Mesenchymal stem cell (in vitro differentiated cells and primary cell): ENCODE data around the gene KLK11.

ENCODE experiments used
- DNase-seq: peaks from one replicate; pipeline ENCODE4 v3.0.0-alpha.2; 2013
- H2AFZ ChIP-seq: one replicate; pipeline ENCODE4 v1.6.1; 2013; ENCODE audit warnings: low read depth, mild to moderate bottlenecking, control low read depth, inconsistent platforms, low read length, moderate library complexity
- H2AK5ac ChIP-seq: 2 replicates; pipeline ENCODE4 v1.6.1; 2013; ENCODE audit warnings: low read length, moderate library complexity, mild to moderate bottlenecking, inconsistent platforms; ENCODE audit not compliant: severe bottlenecking
- H2BK120ac ChIP-seq: one replicate; pipeline ENCODE4 v1.6.1; 2013; ENCODE audit warnings: low read depth, mild to moderate bottlenecking, inconsistent platforms, low read length, moderate library complexity
- H2BK12ac ChIP-seq, 2 experiments: one replicate each; pipeline ENCODE4 v1.6.1; 2013; ENCODE audit warnings: inconsistent platforms in 2 of 2, low read length in 2 of 2, mild to moderate bottlenecking in 2 of 2, moderate library complexity in 2 of 2, control low read depth in 1 of 2
- H2BK15ac ChIP-seq: one replicate; pipeline ENCODE4 v1.6.1; 2013; ENCODE audit warnings: mild to moderate bottlenecking, low read depth, inconsistent platforms; ENCODE audit not compliant: poor library complexity, severe bottlenecking
- H2BK5ac ChIP-seq: 2 replicates; pipeline ENCODE4 v1.6.1; 2013; ENCODE audit warnings: low read depth, mild to moderate bottlenecking, low read length, control low read depth, inconsistent platforms; ENCODE audit not compliant: poor library complexity, severe bottlenecking
- H3K14ac ChIP-seq, 2 experiments: one replicate each; pipeline ENCODE4 v1.6.1; 2013; ENCODE audit warnings: inconsistent platforms in 2 of 2, low read length in 2 of 2, control low read depth in 1 of 2, mild to moderate bottlenecking in 1 of 2, moderate library complexity in 1 of 2
- H3K18ac ChIP-seq, 2 experiments: one replicate each; pipeline ENCODE4 v1.6.1; 2013; ENCODE audit warnings: inconsistent platforms in 2 of 2, low read length in 2 of 2, control low read depth in 1 of 2, low read depth in 1 of 2, mild to moderate bottlenecking in 1 of 2
- H3K23ac ChIP-seq, 2 experiments: one replicate each; pipeline ENCODE4 v1.6.1; 2013; ENCODE audit warnings: inconsistent platforms in 2 of 2, low read length in 2 of 2, mild to moderate bottlenecking in 2 of 2, moderate library complexity in 2 of 2, control low read depth in 1 of 2
- H3K27ac ChIP-seq: 2 replicates; pipeline ENCODE4 v1.5.1; 2013; ENCODE audit warnings: mild to moderate bottlenecking, moderate library complexity, low read length, control low read depth, inconsistent platforms; ENCODE audit not compliant: poor library complexity, severe bottlenecking
- H3K27me3 ChIP-seq, 2 experiments: 2 replicates each; pipeline versions ENCODE4 v1.6.1 to v1.7.0; 2013; ENCODE audit warnings: low read length in 2 of 2, mild to moderate bottlenecking in 2 of 2, moderate library complexity in 2 of 2, control low read depth in 1 of 2, inconsistent platforms in 1 of 2; ENCODE audit not compliant: control insufficient read depth in 1 of 2, insufficient read depth in 1 of 2
- H3K36me3 ChIP-seq, 2 experiments: 2 replicates each; pipeline versions ENCODE4 v1.6.1 to v1.7.0; 2013; ENCODE audit warnings: low read length in 2 of 2, control low read depth in 1 of 2, inconsistent platforms in 1 of 2, low read depth in 1 of 2, mild to moderate bottlenecking in 1 of 2; ENCODE audit not compliant: insufficient read depth in 2 of 2, control insufficient read depth in 1 of 2
- H3K4ac ChIP-seq, 2 experiments: one replicate each; pipeline ENCODE4 v1.6.1; 2013; ENCODE audit warnings: inconsistent platforms in 2 of 2, low read length in 2 of 2, mild to moderate bottlenecking in 2 of 2, moderate library complexity in 2 of 2, control low read depth in 1 of 2, low read depth in 1 of 2
- H3K4me1 ChIP-seq: 2 replicates; pipeline ENCODE4 v1.6.1; 2013; ENCODE audit warnings: low read depth, low read length, control low read depth; ENCODE audit not compliant: control insufficient read depth, insufficient read depth
- H3K4me2 ChIP-seq: 2 replicates; pipeline ENCODE4 v1.6.1; 2013; ENCODE audit warnings: low read length, mild to moderate bottlenecking, inconsistent platforms; ENCODE audit not compliant: poor library complexity, severe bottlenecking
- H3K4me3 ChIP-seq, 2 experiments: 2 replicates each; pipeline versions ENCODE4 v1.5.1 to v1.7.0; 2013; ENCODE audit warnings: low read length in 2 of 2, mild to moderate bottlenecking in 2 of 2, control low read depth in 1 of 2, low read depth in 1 of 2; ENCODE audit not compliant: insufficient read depth in 1 of 2
- H3K79me1 ChIP-seq: replicated peaks from 2 replicates; pipeline ENCODE4 v1.6.1; 2013; ENCODE audit warnings: mild to moderate bottlenecking, control low read depth, low read length, inconsistent platforms; ENCODE audit not compliant: poor library complexity, severe bottlenecking
- H3K9ac ChIP-seq: 2 replicates; pipeline ENCODE4 v1.7.0; 2013; ENCODE audit warnings: mild to moderate bottlenecking, low read length, moderate library complexity
- H3K9me3 ChIP-seq: 2 replicates; pipeline ENCODE4 v1.7.0; 2013; ENCODE audit warnings: mild to moderate bottlenecking, low read length; ENCODE audit not compliant: control insufficient read depth
- H4K8ac ChIP-seq: one replicate; pipeline ENCODE4 v1.6.1; 2013; ENCODE audit warnings: inconsistent platforms, mild to moderate bottlenecking, low read length, moderate library complexity
- H4K91ac ChIP-seq: one replicate; pipeline ENCODE4 v1.6.1; 2013; ENCODE audit warnings: mild to moderate bottlenecking, low read length, inconsistent platforms
- WGBS: methylation state at CpG from one replicate; pipeline ENCODE4 v1.1.7; 2013; ENCODE audit warnings: mixed read lengths; 5-methylcytosine and 5-hydroxymethylcytosine counted together

KLK11 gene

GRCh38 chr19:51060973-51061372, 34.6 kb upstream of the KLK11 start:
- no peak for DNase-seq
- Histone ChIP-seq H4K8ac (no peak overlapping the region), H3K14ac (no peak overlapping the region), H3K4me1 (peaks cover 1% of the 10 kb centered on the region), H3K36me3 (no peaks in the 10 kb centered on the region), H3K4me3 (no peak overlapping the region), H3K4me2 (no peak overlapping the region), H3K4ac (no peak overlapping the region), H2BK12ac (no peak overlapping the region), H4K91ac (no peak overlapping the region), H2AK5ac (no peak overlapping the region), H3K27ac (no peak overlapping the region), H3K79me1 (no peaks in the 10 kb centered on the region), H3K23ac (no peak overlapping the region), H2BK15ac (no peak overlapping the region), H3K27me3 (peaks cover 4 to 34% of the 10 kb centered on the region in 2 experiments), H3K9me3 (no peaks in the 10 kb centered on the region), H2AFZ (no peak overlapping the region), H2BK5ac (no peak overlapping the region), H2BK120ac (no peak overlapping the region), H3K9ac (no peak overlapping the region), H3K18ac (no peak overlapping the region)
- WGBS: 0% methylated on average over 1 of the region's 1 CpG

DNA sequence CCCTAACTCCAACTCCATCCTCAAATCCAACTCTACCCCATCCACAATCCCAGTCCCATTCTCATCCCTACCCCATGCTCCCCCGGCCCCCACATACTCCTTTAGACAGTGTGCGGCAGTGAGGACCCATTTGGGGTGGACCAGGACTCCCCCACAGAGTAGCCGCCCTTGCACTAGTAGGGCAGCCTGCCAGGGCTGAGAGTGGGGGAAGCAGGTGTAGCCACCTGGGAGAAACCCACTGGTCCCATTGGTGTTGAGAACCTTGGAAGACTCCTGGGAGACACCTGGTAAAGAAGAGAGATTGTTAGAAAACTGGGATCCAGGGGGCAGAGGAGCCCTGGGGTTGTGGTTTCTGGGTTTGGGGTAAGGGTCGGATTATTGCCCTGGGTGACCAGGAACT, 33.9 kb upstream of the KLK11 start:
- Histone ChIP-seq H3K79me1 (no peaks in the 10 kb centered on the region), H2AFZ (no peak overlapping the region), H3K4me1 (peaks cover 1% of the 10 kb centered on the region), H2BK5ac (no peak overlapping the region), H2AK5ac (no peak overlapping the region), H3K4me3 (no peak overlapping the region), H3K27me3 (peaks cover 0 to 28% of the 10 kb centered on the region in 2 experiments), H4K91ac (no peak overlapping the region), H3K23ac (no peak overlapping the region), H3K18ac (no peak overlapping the region), H3K36me3 (no peaks in the 10 kb centered on the region), H2BK15ac (no peak overlapping the region), H4K8ac (no peak overlapping the region), H3K4me2 (no peak overlapping the region), H3K4ac (no peak overlapping the region), H3K9ac (no peak overlapping the region), H3K27ac (no peak overlapping the region), H2BK120ac (no peak overlapping the region), H2BK12ac (no peak overlapping the region), H3K9me3 (no peaks in the 10 kb centered on the region), H3K14ac (no peak overlapping the region)
- no peak for DNase-seq
- WGBS: 65% methylated on average over 4 of the region's 4 CpGs

DNA sequence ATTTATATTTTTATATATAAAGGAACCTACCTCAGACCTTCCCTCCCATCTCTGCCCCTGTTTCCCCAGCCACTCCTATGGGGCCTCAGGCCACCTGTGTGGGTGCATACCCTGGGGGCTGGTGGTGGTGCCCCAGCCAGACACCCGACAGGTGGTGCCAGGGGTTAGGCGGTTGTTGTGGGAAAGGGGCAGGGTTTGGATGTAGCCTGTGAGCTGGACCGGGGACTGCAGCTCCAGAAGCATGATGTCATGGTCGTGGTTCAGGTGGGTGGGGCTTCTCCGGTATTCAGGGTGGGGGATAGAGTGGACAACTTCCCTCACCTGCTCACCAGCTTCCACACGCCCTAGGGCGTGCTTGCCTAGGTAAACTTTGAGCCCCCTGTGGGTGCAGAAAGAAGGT, 33.3 kb upstream of the KLK11 start:
- no peak overlapping the region for H3K4me3 ChIP-seq
- H4K91ac ChIP-seq: no peak overlapping the region
- H3K18ac ChIP-seq: no peak overlapping the region
- H2BK15ac ChIP-seq: no peak overlapping the region
- no peak overlapping the region for H4K8ac ChIP-seq
- H3K9me3 ChIP-seq: no peaks in the 10 kb centered on the region
- no peak overlapping the region for H2BK5ac ChIP-seq
- no peaks in the 10 kb centered on the region for H3K36me3 ChIP-seq
- H2BK12ac ChIP-seq: no peak overlapping the region
- no peak overlapping the region for H3K23ac ChIP-seq
- H2AK5ac ChIP-seq: no peak overlapping the region
- no peaks in the 10 kb centered on the region for H3K79me1 ChIP-seq
- WGBS: 91% methylated on average over 4 of the region's 7 CpGs
- no peak overlapping the region for H3K9ac ChIP-seq
- H3K27me3 ChIP-seq: peaks cover 0 to 30% of the 10 kb centered on the region in 2 experiments
- H3K4ac ChIP-seq: no peak overlapping the region
- no peak for DNase-seq
- H3K14ac ChIP-seq: no peak overlapping the region
- H3K4me1 ChIP-seq: no peaks in the 10 kb centered on the region
- H3K4me2 ChIP-seq: no peak overlapping the region
- H2AFZ ChIP-seq: no peak overlapping the region
- H3K27ac ChIP-seq: no peak overlapping the region
- no peak overlapping the region for H2BK120ac ChIP-seq

GRCh38 chr19:51055866-51056265, 29.4 kb upstream of the KLK11 start:
- no peaks in the 10 kb centered on the region for H3K9me3 ChIP-seq
- no peak overlapping the region for H2BK12ac ChIP-seq
- peaks cover 0 to 33% of the 10 kb centered on the region in 2 experiments for H3K27me3 ChIP-seq
- no peak overlapping the region for H3K27ac ChIP-seq
- no peak overlapping the region for H3K4me3 ChIP-seq
- H3K14ac ChIP-seq: no peak overlapping the region
- H3K4me2 ChIP-seq: no peak overlapping the region
- no peak overlapping the region for H3K9ac ChIP-seq
- H3K4me1 ChIP-seq: no peaks in the 10 kb centered on the region
- H3K23ac ChIP-seq: no peak overlapping the region
- H2AK5ac ChIP-seq: no peak overlapping the region
- H2BK120ac ChIP-seq: no peak overlapping the region
- H4K8ac ChIP-seq: no peak overlapping the region
- H2BK5ac ChIP-seq: no peak overlapping the region
- DNase-seq: no peak
- no peak overlapping the region for H2AFZ ChIP-seq
- H3K18ac ChIP-seq: no peak overlapping the region
- H2BK15ac ChIP-seq: no peak overlapping the region
- no peak overlapping the region for H3K4ac ChIP-seq
- H3K79me1 ChIP-seq: no peaks in the 10 kb centered on the region
- no peak overlapping the region for H4K91ac ChIP-seq
- H3K36me3 ChIP-seq: no peaks in the 10 kb centered on the region
